GM21619 (cell line): ENCODE measurements around the gene N4BP2L1.

Experiments
- ATAC-seq: cut with Tn5 transposase; IDR thresholded peaks from one replicate; pipeline ENCODE4 v1.9.1; 2021; ENCODE audit not compliant: unreplicated experiment

Gene N4BP2L1

GRCh38 chr13:32432856-32433255 lies 4.9 kb upstream of the N4BP2L1 start:
- no peak for ATAC-seq

- ATAC-seq: no peak
Measured at GRCh38 chr13:32431361-32431760, 3.4 kb upstream of the N4BP2L1 start.

DNA sequence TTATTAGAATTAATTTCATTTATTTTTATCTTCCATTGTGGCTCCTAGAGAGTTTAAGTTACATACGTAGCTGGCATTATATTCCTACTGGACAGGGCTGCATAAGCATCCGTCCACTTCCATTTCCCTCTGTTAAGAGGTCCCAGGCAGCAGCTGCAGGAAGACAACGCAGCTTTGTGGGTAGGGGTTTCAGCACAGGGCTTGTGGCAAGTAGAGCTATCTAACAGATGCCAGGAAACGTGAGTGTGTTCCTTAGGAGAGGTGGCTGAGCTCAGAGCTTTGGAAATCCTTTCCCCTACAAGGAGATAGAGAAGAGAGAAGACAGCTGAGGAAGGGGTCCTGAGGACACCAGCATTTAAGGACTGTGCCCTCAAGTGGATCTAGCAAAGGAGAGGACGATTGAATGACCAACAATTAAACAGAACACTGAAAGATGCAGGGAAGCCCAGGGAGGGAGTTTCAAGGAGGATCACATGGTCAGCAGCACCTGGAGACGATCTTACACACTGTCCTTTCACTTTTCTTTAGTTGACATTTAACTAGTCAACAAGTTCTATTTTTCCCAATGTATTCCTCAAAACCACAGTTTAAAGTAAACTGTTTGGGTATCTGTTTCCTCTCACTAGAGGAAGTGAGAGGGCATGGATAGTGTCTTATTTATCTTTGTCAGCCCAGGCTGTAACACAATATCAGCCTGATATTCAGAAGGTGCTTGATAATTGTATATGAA lies 2.3 kb upstream of the N4BP2L1 start:
- ATAC-seq: no peak

DNA sequence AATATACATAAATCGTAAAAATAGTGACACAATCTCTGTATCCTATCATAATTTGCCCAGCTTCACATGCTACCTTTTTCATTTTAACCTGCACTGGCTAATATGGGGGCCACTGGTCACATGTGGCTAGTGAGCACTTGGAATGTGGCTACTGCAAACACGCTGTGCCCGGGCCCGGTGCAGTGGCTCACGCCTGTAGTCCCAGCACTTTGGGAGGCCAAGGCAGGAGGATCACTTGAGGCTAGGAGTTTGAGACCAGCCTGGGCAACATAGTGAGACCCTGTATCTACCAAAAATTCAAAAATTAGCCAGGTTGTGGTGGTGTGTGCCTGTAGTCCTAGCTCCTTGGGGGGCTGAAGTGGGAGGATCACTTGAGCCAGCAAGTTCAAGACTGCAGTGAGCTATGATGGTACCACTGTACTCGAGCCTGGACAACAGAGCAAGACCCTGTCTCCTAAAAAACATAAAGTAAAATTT lies 1.5 kb upstream of the N4BP2L1 start:
- ATAC-seq: no peak

- no peak for ATAC-seq
Measured at GRCh38 chr13:32428581-32429432, 877 bp upstream of the N4BP2L1 start.

- peak; percentile 9 for ATAC-seq
Measured at GRCh38 chr13:32426990-32427851, 709 bp downstream of the N4BP2L1 start.

GRCh38 chr13:32426191-32426989 lies 1.5 kb downstream of the N4BP2L1 start:
- ATAC-seq: peak; percentile 33

DNA sequence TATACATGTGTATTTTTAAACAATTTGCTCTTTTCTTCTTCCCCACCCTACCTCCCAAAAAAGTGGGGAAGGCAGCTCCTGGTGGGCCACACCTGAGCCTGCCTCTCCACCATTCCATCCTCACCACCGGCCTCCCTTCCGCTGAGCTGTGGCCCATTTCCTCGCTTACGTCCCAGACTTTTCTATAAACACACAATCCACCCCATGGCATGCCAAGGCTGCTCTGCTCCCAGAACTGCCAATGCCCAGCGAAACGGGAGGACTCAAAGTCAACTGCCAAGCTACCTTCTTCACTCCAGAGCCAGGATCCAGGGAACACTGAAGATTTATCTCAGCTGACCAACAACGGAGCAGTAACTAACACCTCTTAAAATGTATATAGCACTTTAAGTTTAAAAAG lies 2.8 kb downstream of the N4BP2L1 start:
- ATAC-seq: no peak

- ATAC-seq: no peak
Measured at GRCh38 chr13:32423592-32423991, 4.3 kb downstream of the N4BP2L1 start.

GRCh38 chr13:32419862-32420261 lies 8.1 kb downstream of the N4BP2L1 start:
- no peak for ATAC-seq

DNA sequence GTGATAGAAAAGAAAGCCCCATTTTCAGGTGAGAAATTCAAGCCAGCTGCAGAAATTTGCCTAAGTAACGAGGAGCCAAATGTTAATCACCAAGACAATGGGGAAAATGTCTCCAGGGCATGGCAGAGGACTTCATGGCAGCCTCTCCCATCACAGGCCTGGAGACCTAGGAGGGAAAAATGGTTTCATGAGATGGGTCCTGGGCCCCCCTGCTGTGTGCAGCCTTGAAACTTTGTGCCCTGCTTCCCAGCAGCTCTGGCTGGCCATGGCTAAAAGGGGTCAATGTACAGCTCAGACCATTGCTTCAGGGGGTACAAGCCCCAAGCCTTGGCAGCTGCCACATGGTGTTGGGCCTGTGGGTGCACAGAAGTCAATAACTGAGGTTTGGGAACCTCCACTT lies 9.9 kb downstream of the N4BP2L1 start:
- no peak for ATAC-seq

- ATAC-seq: no peak
Measured at GRCh38 chr13:32415019-32415418, 12.9 kb downstream of the N4BP2L1 start.

- no peak for ATAC-seq
Measured at GRCh38 chr13:32414580-32414979, 13.3 kb downstream of the N4BP2L1 start.

- no peak for ATAC-seq
Measured at GRCh38 chr13:32413284-32413683, 14.6 kb downstream of the N4BP2L1 start.

DNA sequence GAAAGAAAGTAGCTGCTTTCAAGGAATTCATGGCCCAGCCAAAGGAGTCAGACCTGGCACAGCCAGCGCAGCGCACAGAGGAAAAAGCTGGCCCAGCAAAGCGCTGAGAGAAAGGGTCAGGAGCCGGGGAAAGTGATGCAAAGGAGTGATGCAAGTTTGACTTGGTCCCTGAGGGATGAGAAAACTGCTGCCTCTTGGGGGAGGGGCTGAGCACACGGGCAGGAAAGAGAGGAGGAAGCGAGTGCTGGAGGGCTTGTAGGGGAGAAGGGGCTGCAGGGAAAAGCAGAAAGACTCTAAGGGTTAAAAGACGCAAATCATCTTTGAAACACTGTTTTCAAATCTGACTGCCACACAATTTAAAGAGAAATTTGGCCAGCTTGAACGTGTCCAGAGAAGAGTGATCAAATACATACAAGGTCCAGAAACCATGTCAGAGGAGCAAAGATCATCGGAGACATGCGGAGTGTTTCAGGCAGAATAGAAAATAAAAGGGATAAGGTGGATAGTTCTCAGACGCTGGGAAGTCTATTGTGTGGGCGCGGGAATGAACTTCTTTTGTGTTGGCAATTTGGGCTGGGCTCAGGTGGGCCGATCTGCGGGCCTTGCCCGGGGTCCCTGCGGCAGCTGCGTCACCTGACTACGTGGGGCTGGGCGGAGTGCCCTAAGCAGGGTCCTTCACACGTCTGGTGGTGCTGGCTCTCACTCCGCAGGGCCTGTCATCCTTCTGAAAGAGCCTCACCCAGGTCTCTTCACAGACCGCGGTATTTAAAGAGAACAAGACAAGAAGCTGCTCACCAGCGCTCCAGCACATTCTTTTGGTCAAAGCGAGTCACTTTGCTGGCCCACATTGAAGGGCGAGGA lies 18.1 kb downstream of the N4BP2L1 start:
- ATAC-seq: no peak

- ATAC-seq: no peak
Measured at GRCh38 chr13:32409001-32409313, 19.0 kb downstream of the N4BP2L1 start.

GRCh38 chr13:32408296-32409000 lies 19.5 kb downstream of the N4BP2L1 start:
- ATAC-seq: peak; percentile 16

- peak; percentile 83 for ATAC-seq
Measured at GRCh38 chr13:32407854-32408253, 20.1 kb downstream of the N4BP2L1 start.

DNA sequence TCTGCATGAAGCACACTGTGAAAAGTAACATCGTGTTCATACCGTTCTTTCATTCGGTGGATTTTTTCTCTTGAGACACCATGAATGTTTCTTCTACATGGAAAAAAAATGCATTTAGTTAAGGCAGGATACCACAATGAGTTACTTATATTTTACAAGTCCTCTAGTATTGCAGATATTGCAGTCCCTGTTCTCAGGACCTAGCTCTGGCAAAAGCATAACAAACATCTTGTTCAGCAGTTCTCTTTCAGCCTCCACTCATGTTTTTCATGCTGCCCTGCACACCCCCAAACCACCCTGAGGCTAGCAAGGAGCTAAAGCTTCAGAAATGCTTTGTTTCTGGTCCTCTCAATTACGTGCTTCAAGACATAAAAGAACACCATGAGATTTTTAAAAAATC lies 24.8 kb downstream of the N4BP2L1 start:
- ATAC-seq: no peak
